ENCODE data around the gene SUDS3. TPM values are rescaled to one million over a fixed set of nuclear protein-coding genes. Genes with fewer than 3 reads are reported as not detected.
A peak's percentile ranks its signal among the peaks of the same experiment; 100 is the strongest.

The SUDS3 gene
- total and polyA plus RNA-seq, 2 donors (not counting 1 experiment from before 2014, with no cell fraction given) = 12.1 to 53.9 TPM

GRCh38 chr12:118342090-118342489, 34.3 kb upstream of the SUDS3 start:
- Histone ChIP-seq H3K9ac (ENCODE audit: low read length) (no peak overlapping the region), H2AFZ (ENCODE audit: insufficient read depth, low read depth, low read length, poor library complexity, severe bottlenecking) (no peak overlapping the region), H3K27me3 (replicated peaks in 1 of 4; ENCODE audit: control extremely low read depth in 1 of 4, control insufficient read depth in 3 of 4, insufficient read depth in 4 of 4, low read length in 3 of 4) (no peaks in the 10 kb centered on the region), H3K9me3 (ENCODE audit: control extremely low read depth in 1 of 3, control insufficient read depth in 2 of 3, insufficient read depth in 1 of 3, low read length in 2 of 3) (no peaks in the 10 kb centered on the region), H3K4me2 (replicated peaks; ENCODE audit: low read depth, low read length, poor library complexity, severe bottlenecking) (no peak overlapping the region), H3K27ac (ENCODE audit: low read length in 2 of 2) (no peak overlapping the region), H4K20me1 (ENCODE audit: control insufficient read depth, insufficient read depth, low read length, poor library complexity, severe bottlenecking) (peaks cover 10% of the 10 kb centered on the region), H3K79me2 (ENCODE audit: control insufficient read depth, insufficient read depth, low read length) (peaks cover 89% of the 10 kb centered on the region), H3K4me1 (ENCODE audit: control insufficient read depth in 2 of 2, insufficient read depth in 2 of 2, low read length in 2 of 2) (peaks cover 20 to 24% of the 10 kb centered on the region in 2 donors), H3K36me3 (replicated peaks in 1 of 2; ENCODE audit: control extremely low read depth in 1 of 2, control insufficient read depth in 1 of 2, extremely low read depth in 1 of 2, insufficient read depth in 2 of 2, low read length in 1 of 2) (peaks cover 0 to 3% of the 10 kb centered on the region in 2 experiments), H3K4me3 (ENCODE audit: control extremely low read depth in 1 of 5, extremely low read depth in 1 of 5, insufficient read depth in 1 of 5, low read depth in 2 of 5, low read length in 4 of 5) (no peak overlapping the region)
- ChIA-PET CTCF (interaction anchor here (1.0 to 1.2 kb wide), 3 partner anchors 13 to 34 kb away, joined by 3 to 8 read pairs (median 4); partner anchors contain the start of gene SUDS3), POLR2A (interaction anchor here (0.7 kb wide), 1 partner anchor 17 kb away, joined by 9 read pairs; no protein-coding TSS in a partner anchor)
- Mint-ChIP-seq H3K27ac (no peak overlapping the region), H3K27me3 (no peaks in the 10 kb centered on the region), H3K9me3 (ENCODE audit: insufficient read depth) (peaks cover 4% of the 10 kb centered on the region), H3K4me3 (no peak overlapping the region), H3K4me1 (peaks cover 50% of the 10 kb centered on the region)
- WGBS (ENCODE audit: insufficient coverage) = no CpG with 5 or more reads among the region's 2 CpGs
- intact Hi-C loops (cut with micrococcal nuclease) = no loop called here
- ATAC-seq (ENCODE audit: low read depth) (no peak), DNase-seq (no peak)
- TF ChIP-seq CTCF (IDR thresholded peaks at IDR 0.05) (no peak), EZH2 (IDR thresholded peaks at IDR 0.05; ENCODE audit: borderline replicate concordance, insufficient read depth, low read depth, low read length, poor library complexity, severe bottlenecking) (no peak)

- POLR2A ChIA-PET = no interaction called here
- DNase-seq = no peak
- no peak for ATAC-seq (ENCODE audit: low read depth)
Measured at GRCh38 chr12:118344829-118345228, 31.5 kb upstream of the SUDS3 start.

More at GRCh38 chr12:118344829-118345228, 31.5 kb upstream of the SUDS3 start:
- Histone ChIP-seq H3K4me2 (replicated peaks; ENCODE audit: low read depth, low read length, poor library complexity, severe bottlenecking) (peak overlapping the region; percentile 16), H4K20me1 (ENCODE audit: control insufficient read depth, insufficient read depth, low read length, poor library complexity, severe bottlenecking) (peaks cover 21% of the 10 kb centered on the region), H3K9ac (ENCODE audit: low read length) (peak overlapping the region; percentile 8), H3K79me2 (ENCODE audit: control insufficient read depth, insufficient read depth, low read length) (peaks cover 73% of the 10 kb centered on the region), H3K9me3 (ENCODE audit: control extremely low read depth in 1 of 3, control insufficient read depth in 2 of 3, insufficient read depth in 1 of 3, low read length in 2 of 3) (no peaks in the 10 kb centered on the region), H3K36me3 (replicated peaks in 1 of 2; ENCODE audit: control extremely low read depth in 1 of 2, control insufficient read depth in 1 of 2, extremely low read depth in 1 of 2, insufficient read depth in 2 of 2, low read length in 1 of 2) (peaks cover 0 to 2% of the 10 kb centered on the region in 2 experiments), H3K27me3 (replicated peaks in 1 of 4; ENCODE audit: control extremely low read depth in 1 of 4, control insufficient read depth in 3 of 4, insufficient read depth in 4 of 4, low read length in 3 of 4) (no peaks in the 10 kb centered on the region), H3K4me1 (ENCODE audit: control insufficient read depth in 2 of 2, insufficient read depth in 2 of 2, low read length in 2 of 2) (peaks cover 21 to 32% of the 10 kb centered on the region in 2 donors), H3K27ac (ENCODE audit: low read length in 2 of 2) (peak overlapping the region in 1 of 2 donors; percentile 50), H2AFZ (ENCODE audit: insufficient read depth, low read depth, low read length, poor library complexity, severe bottlenecking) (no peak overlapping the region), H3K4me3 (ENCODE audit: control extremely low read depth in 1 of 5, extremely low read depth in 1 of 5, insufficient read depth in 1 of 5, low read depth in 2 of 5, low read length in 4 of 5) (no peak overlapping the region)
- intact Hi-C loops (cut with micrococcal nuclease) = loop anchor here (2.0 kb wide), 1 partner anchor 14 kb away; no protein-coding TSS in a partner anchor
- TF ChIP-seq EZH2 (IDR thresholded peaks at IDR 0.05; ENCODE audit: borderline replicate concordance, insufficient read depth, low read depth, low read length, poor library complexity, severe bottlenecking) (no peak), CTCF (IDR thresholded peaks at IDR 0.05) (no peak)
- Mint-ChIP-seq H3K4me3 (no peak overlapping the region), H3K27ac (no peak overlapping the region), H3K9me3 (ENCODE audit: insufficient read depth) (no peaks in the 10 kb centered on the region), H3K27me3 (no peaks in the 10 kb centered on the region), H3K4me1 (peaks cover 49% of the 10 kb centered on the region)
- CTCF ChIA-PET = interaction anchor here (2.6 kb wide), 1 partner anchor 11 kb away, joined by 13 read pairs; no protein-coding TSS in a partner anchor
